Thyroid gland (tissue), 4 donors: Measurements from ENCODE around the gene SAT1. TPM values are rescaled to one million over a fixed set of nuclear protein-coding genes. Genes with fewer than 3 reads are reported as not detected.
"Not testable (repeated sequence)": the region's sequence is repeated elsewhere in the genome, so short reads cannot be mapped to it uniquely, and the experiment has no call there.

Experiments
- DNase-seq, 2 donors: peaks; one replicate each; pipeline ENCODE4 v3.0.0-alpha.2; 2019
- H3K27ac ChIP-seq, 3 donors: fragments of 200-600 bp; sonication (generic); 1 replicate in 2 of 3; 2 replicates in 1 of 3; pipeline ENCODE4 v1.5.1; 2016 to 2019; ENCODE audit warnings: mild to moderate bottlenecking in 1 of 3, moderate library complexity in 1 of 3
- H3K27me3 ChIP-seq: fragments of 200-600 bp; sonication (generic); one replicate; pipeline ENCODE4 v1.5.1; 2019
- H3K36me3 ChIP-seq, 2 donors: fragments of 200-600 bp; sonication (generic); one replicate each; pipeline ENCODE4 v1.5.1; 2016 to 2019
- H3K4me1 ChIP-seq, 2 donors: fragments of 200-600 bp; sonication (generic); one replicate each; pipeline ENCODE4 v1.5.1; 2017 to 2019
- H3K4me3 ChIP-seq, 3 donors: fragments of 200-600 bp; sonication (generic); replicated peaks in 1 of 3; 1 replicate in 2 of 3; 2 replicates in 1 of 3; pipeline ENCODE4 v1.5.1; 2016; ENCODE audit warnings: mild to moderate bottlenecking in 1 of 3
- H3K9me3 ChIP-seq: fragments of 200-600 bp; sonication (generic); one replicate; pipeline ENCODE4 v1.5.1; 2017
- CTCF ChIP-seq, 6 experiments: fragments of 200-600 bp in 3 of 6; fragments of 450-650 bp in 3 of 6; sonication (generic) in 3 of 6; IDR thresholded peaks; one replicate each; pipeline ENCODE4 v1.5.1; 2016 to 2019; ENCODE audit warnings: antibody characterized with exemption in 6 of 6, mild to moderate bottlenecking in 2 of 6, inconsistent platforms in 1 of 6, moderate library complexity in 1 of 6
- POLR2A ChIP-seq, 2 donors: fragments of 450-650 bp; IDR thresholded peaks; one replicate each; pipeline ENCODE4 v1.6.1; 2017; ENCODE audit warnings: antibody characterized with exemption in 2 of 2, mild to moderate bottlenecking in 2 of 2, moderate library complexity in 1 of 2
- WGBS, 2 donors: methylation state at CpG; one replicate each; pipeline ENCODE4 v1.1.5; 2017; 5-methylcytosine and 5-hydroxymethylcytosine counted together
- intact Hi-C: fragments of 100-400 bp; cut with DNase I; formaldehyde crosslinking; loops from one replicate; pipeline ENCODE4 v1.15.1; 2023
- total RNA-seq, 4 donors: library from RNA; depleted of rRNA; stranded (reverse); fragments of >200 nt; gene quantifications; one replicate each; pipeline ENCODE4 v1.2.3, GENCODE V29; 2016

Gene SAT1
- total RNA-seq, 4 donors from 2014 or later: 768 to 1,187 (median 831) TPM

GRCh38 chrX:23742697-23743622 lies 40.0 kb upstream of the SAT1 start, which contains the start of gene ACOT9:
Gene ACOT9, minus strand, starts transcription at chrX:23743276. Its CDS starts 132 bp downstream, at chrX:23743144.
- H3K9me3 ChIP-seq: no peaks in the 10 kb centered on the region
- intact Hi-C loops: no loop called here
- no peaks in the 10 kb centered on the region for H3K27me3 ChIP-seq
- no peaks in the 10 kb centered on the region for H3K4me1 ChIP-seq
- peak; percentile 96 to 97 for DNase-seq
- peak within 1 kb of the TSS; percentile 76 to 91 (median 84) for H3K27ac ChIP-seq
- peak within 1 kb of the TSS; percentile 53 to 64 (median 61) for H3K4me3 ChIP-seq
- H3K36me3 ChIP-seq: no peaks in the 10 kb centered on the region
- TF ChIP-seq POLR2A (IDR thresholded peaks at IDR 0.05): peak in 1 of 2 donors; percentile 75
- TF ChIP-seq CTCF (IDR thresholded peaks at IDR 0.05): no peak
- WGBS, 2 donors: 0 to 1% methylated on average over 8 to 13 of the region's 73 CpGs

GRCh38 chrX:23743623-23743971 lies 39.4 kb upstream of the SAT1 start:
- H3K4me1 ChIP-seq, DNase-seq, H3K9me3 ChIP-seq, H3K27me3 ChIP-seq, H3K36me3 ChIP-seq, intact Hi-C loops: not testable (repeated sequence)
- WGBS, 2 donors: 46 to 69% methylated on average over 12 to 13 of the region's 14 CpGs
- peak overlapping the region in 1 of 3 donors; percentile 64 for H3K4me3 ChIP-seq
- peak overlapping the region; percentile 41 to 91 (median 84) for H3K27ac ChIP-seq

GRCh38 chrX:23745786-23746185 lies 37.2 kb upstream of the SAT1 start:
- H3K36me3 ChIP-seq: no peaks in the 10 kb centered on the region
- H3K27me3 ChIP-seq: no peaks in the 10 kb centered on the region
- 55 to 69% methylated on average over 3 of the region's 3 CpGs for WGBS, 2 donors
- no peak for DNase-seq
- TF ChIP-seq CTCF (IDR thresholded peaks at IDR 0.05) (no peak), POLR2A (IDR thresholded peaks at IDR 0.05) (no peak)
- H3K4me1 ChIP-seq: no peaks in the 10 kb centered on the region
- no peaks in the 10 kb centered on the region for H3K9me3 ChIP-seq
- no peak overlapping the region for H3K4me3 ChIP-seq
- no peak overlapping the region for H3K27ac ChIP-seq
- intact Hi-C loops: no loop called here

- Histone ChIP-seq H3K36me3 (no peaks in the 10 kb centered on the region), H3K4me3 (no peak overlapping the region), H3K4me1 (peaks cover 0 to 5% of the 10 kb centered on the region in 2 donors), H3K9me3 (no peaks in the 10 kb centered on the region), H3K27me3 (no peaks in the 10 kb centered on the region), H3K27ac (no peak overlapping the region)
- no peak for TF ChIP-seq CTCF (IDR thresholded peaks at IDR 0.05)
- no peak for TF ChIP-seq POLR2A (IDR thresholded peaks at IDR 0.05)
- intact Hi-C loops: no loop called here
- 85 to 100% methylated on average over 1 to 4 of the region's 4 CpGs for WGBS, 2 donors
- no peak for DNase-seq
These were observed 33.8 kb upstream of the SAT1 start for GRCh38 chrX:23749129-23749528.

DNA sequence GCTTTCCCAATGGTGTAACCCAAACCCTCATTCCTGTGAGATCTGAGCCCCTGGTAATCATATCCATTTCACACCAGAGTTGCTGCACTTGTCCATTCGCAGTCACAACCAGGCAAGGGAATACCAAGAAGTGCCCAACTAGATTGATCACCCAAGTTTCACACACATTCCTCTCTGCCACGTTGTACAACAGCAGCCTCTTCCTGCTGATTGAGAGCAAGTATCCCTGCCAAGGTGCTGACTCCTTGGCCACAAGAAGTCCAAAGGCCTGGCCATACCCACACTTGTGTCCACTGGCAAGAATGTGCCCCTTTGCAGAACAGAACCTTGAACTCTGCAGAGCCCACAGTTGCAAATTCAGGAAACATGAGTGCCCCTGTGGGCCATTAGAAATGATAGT lies 33.4 kb upstream of the SAT1 start:
- TF ChIP-seq CTCF (IDR thresholded peaks at IDR 0.05): no peak
- TF ChIP-seq POLR2A (IDR thresholded peaks at IDR 0.05): no peak
- no peak overlapping the region for H3K27ac ChIP-seq
- H3K4me1 ChIP-seq: peaks cover 0 to 5% of the 10 kb centered on the region in 2 donors
- intact Hi-C loops: no loop called here
- DNase-seq: no peak
- WGBS, 2 donors: 50 to 57% methylated on average over 2 of the region's 2 CpGs
- H3K36me3 ChIP-seq: no peaks in the 10 kb centered on the region
- no peak overlapping the region for H3K4me3 ChIP-seq
- H3K9me3 ChIP-seq: no peaks in the 10 kb centered on the region
- no peaks in the 10 kb centered on the region for H3K27me3 ChIP-seq
